Tongue (tissue), 2 donors: Measurements from ENCODE around the gene TECPR1. TPM values are rescaled to one million over a fixed set of nuclear protein-coding genes. Genes with fewer than 3 reads are reported as not detected.

Experiments used
- DNase-seq: peaks from one replicate; pipeline ENCODE4 v3.0.0-alpha.2; 2015
- total RNA-seq: library from RNA; depleted of rRNA; stranded (reverse); fragments of >200 nt; gene quantifications from one replicate; pipeline ENCODE4 v1.2.3, GENCODE V29; 2014

TECPR1 gene
- 42.3 TPM for total RNA-seq

GRCh38 chr7:98251601-98252424 lies at the start of gene TECPR1:
Gene TECPR1, minus strand, starts transcription at chr7:98252232. Its CDS starts 6,086 bp downstream, at chr7:98246146.
- peak; percentile 95 for DNase-seq

- DNase-seq, result no peak
Measured at GRCh38 chr7:98300595-98301372, 48.8 kb upstream of the TECPR1 start.

DNA sequence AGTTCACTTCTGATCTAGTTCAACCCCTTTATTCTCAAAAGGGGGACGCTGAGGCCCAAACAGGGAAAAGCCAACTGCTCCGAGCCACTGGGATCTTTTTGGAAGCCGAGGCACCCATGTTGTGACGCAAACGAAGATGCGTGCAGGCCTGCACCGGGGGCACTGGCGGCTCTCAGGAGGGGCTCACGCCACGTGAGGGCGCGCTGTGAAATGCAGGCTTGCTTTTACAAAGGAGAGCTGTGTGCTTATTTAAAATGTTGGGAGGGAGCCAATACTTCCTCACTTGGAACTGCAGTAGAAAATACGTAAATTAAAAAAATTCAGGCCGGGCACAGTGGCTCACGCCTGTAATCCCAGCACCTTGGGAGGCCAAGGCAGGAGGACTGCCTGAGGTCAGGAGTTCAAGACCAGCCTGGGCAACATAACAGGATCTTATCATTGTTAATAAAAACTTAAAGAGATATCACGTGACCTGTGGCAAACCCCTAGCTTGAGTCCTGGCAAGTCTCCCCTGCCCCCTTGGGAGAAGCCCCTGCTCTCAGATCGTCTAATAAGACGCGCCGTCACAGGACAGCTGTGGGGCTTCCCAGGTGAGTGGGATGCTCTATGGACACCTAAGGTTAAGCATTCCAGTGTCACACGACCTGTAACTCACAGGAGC lies 45.7 kb upstream of the TECPR1 start:
- no peak for DNase-seq

GRCh38 chr7:98296833-98297232 lies 44.8 kb upstream of the TECPR1 start:
- DNase-seq, result no peak

GRCh38 chr7:98295467-98296192 lies 43.6 kb upstream of the TECPR1 start:
- DNase-seq, result peak; percentile 53

- peak; percentile 80 for DNase-seq
Measured at GRCh38 chr7:98294798-98295382, 42.9 kb upstream of the TECPR1 start.

DNA sequence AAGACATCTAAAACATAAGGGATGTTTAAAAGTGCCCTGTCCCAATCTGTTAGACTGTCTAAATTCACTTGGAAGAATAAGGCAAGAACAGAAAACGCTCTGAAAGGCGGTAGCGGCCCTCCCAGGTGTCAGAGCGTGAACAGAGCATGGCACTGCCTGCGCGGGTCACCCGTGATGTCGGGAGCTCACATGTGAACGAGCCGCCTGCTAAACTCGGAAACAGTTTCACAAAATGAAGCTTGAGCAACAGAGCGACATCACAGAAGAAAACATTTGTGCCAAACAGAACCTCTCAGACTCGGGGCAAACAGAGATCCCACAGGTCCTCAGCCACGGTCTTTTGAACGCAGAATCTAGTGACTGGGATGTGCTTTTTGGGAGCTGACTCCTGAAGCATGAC lies 42.3 kb upstream of the TECPR1 start:
- DNase-seq, result no peak

GRCh38 chr7:98293746-98294145 lies 41.7 kb upstream of the TECPR1 start:
- DNase-seq, result no peak

GRCh38 chr7:98293265-98293664 lies 41.2 kb upstream of the TECPR1 start:
- DNase-seq, result no peak

GRCh38 chr7:98291717-98292116 lies 39.7 kb upstream of the TECPR1 start:
- DNase-seq, result no peak

GRCh38 chr7:98289333-98289875 lies 37.4 kb upstream of the TECPR1 start:
- DNase-seq, result no peak

DNA sequence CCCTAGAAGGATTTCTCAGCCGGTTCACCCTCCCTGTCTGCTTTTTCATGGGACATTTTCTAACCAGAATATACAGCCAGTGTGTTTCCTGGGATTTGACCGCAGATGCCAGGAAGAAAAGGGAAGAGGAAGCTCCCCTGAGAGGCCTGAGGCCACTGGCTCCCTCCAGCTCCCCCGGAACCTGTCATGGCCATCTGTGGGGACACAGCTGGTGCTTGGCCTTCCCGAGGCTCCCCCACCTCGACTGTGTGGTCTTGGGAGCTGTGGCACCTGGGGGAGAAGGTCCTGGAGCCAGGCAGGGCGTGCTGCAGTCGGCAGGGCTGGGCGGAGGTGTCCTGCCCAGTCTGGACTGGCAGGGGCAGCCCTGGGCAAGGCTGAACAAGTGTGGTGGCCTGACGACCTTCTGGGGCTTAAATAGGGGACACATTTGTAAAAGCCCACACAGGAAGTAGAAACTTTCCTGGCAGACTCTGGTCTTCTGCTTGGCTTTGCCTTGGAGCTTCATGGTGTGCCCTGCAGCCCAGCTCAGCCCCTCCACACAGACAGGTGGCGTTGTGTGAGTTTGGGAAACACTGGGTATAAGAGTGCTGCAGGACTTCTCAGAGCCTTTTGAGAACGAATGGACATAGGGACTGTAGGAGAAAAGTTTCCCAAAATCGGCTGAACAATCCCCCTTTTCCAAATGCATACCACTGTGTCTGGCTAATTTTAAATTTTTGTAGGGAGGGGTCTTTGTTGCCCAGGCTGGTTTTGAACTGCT lies 36.2 kb upstream of the TECPR1 start:
- no peak for DNase-seq

DNA sequence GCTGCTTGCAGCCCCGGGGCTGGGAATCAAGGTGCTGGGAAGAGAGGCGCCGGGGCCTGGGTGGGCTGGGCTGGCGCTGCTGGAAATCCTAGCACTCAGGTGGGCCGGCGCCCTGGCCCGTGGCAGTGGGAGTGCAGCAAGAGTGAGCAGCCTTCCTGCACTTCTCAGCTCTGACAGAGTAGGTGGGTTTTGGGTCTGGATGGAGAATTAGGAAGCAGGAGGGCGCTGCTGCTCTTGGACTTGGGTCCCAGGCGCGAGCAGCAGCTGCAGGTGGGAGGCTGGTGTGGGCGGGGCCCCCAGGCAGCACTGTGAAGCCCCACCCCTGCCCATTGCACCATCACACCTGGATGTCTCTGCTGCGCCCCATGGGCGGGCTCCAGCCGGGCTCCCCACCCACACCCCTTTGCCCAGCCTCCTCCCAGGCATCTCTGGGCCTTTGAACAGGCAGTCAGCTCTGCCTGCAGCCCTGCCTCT lies 35.5 kb upstream of the TECPR1 start:
- no peak for DNase-seq

DNA sequence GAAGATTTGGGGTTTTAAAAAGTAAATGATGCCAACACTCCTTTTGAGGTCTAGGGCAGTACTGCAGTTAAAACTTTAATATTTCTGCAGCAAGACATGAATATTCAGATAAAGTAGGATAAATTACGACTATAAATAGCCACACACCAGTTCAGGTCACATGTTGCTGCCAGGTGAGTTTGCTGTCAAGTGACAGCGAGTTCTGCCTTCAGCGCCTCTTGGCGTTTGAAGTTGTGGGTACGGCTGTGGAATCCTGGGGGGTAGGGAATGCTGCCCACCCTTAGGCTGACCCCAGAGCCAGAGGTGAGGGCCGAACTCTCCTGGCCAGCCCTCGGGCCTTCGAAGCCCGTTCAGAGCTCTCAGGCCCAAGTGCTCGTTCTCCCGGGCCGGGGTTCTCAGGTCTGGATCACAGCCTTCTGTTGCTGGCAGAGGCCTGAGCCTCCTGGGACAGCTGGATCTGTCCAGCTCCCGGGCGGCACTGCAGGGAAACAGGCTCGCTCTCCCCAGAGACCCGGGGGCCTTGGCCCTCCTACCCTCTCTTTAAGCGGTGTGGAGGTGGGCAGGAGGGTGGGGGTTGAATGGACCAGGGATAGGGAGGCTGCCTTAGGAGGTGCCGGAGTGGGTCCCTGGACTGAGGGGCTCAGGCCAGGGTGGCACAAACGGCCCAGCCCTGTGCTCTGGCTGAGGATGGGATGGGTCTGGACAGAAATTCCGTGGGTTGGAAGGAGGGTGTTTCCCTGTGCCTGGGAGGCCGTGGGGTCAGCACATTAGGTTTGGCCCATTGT lies 34.9 kb upstream of the TECPR1 start:
- DNase-seq, result no peak

DNA sequence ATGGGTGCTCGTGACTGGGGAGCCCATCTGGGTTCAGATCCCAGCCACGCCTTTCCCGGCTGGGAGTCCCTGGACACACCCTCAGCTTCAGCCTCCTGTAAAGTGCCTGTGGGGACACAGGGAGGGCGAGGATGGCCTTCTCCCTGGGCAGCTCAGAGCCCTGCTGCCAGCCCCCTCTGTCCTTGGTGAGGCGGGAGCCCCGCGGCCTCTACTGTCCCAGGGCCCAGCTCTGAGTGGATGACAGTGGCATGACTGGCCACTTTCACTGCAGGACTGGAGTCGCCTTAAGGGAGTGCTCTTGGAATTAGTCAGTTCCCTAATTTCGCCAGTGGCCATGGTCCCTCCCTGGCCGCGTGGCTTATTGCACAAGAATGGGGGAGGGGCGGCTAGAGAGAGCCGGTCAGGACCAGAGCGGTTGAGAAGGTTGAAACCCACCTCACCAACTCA lies 34.1 kb upstream of the TECPR1 start:
- no peak for DNase-seq

- DNase-seq, result no peak
Measured at GRCh38 chr7:98285157-98286092, 33.4 kb upstream of the TECPR1 start.

DNA sequence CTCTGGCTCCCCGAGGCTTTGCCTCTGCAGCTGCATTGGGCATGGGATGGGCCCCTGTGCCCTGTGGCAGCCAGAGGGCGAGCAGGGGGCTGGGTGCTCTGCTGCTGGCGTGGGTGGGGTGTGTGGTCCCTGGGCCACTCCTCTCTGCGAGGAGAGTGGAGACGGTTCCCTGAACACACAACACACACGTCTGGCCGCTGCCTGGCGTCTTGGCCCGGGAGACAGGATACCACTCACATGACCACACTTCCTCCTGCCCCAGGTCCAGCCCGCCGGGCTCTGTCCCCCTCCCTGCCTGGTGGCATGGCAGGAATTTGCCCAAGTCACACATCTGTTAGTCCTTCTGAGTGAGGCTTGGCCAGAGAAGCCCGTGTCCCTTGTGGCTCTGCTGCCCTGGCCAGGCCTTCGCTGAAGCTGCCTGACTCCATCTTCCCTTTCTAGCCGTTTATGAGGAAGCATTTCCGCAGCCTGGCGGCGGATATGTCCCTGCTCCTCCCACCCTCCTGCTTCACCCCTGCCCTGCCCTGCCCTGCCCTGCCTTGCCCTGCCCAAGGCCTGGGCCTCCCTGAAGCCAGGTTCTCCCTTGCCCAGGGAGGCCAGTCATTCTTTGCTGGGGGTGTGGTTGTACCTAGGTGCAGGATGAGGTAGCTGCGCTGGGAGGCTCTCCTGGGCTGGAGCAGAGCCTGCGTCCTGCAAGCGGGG lies 32.5 kb upstream of the TECPR1 start:
- DNase-seq, result peak; percentile 54

GRCh38 chr7:98283887-98284222 lies 31.8 kb upstream of the TECPR1 start:
- no peak for DNase-seq
